Thyroid gland (tissue), 4 donors: ENCODE measurements around the gene SLC49A4. TPM values are rescaled to one million over a fixed set of nuclear protein-coding genes. Genes with fewer than 3 reads are reported as not detected.

Experiments used
- DNase-seq, 2 donors: peaks; one replicate each; pipeline ENCODE4 v3.0.0-alpha.2; 2019
- H3K27ac ChIP-seq, 3 donors: fragments of 200-600 bp; sonication (generic); 1 replicate in 2 of 3; 2 replicates in 1 of 3; pipeline ENCODE4 v1.5.1; 2016 to 2019; ENCODE audit warnings: mild to moderate bottlenecking in 1 of 3, moderate library complexity in 1 of 3
- H3K27me3 ChIP-seq: fragments of 200-600 bp; sonication (generic); one replicate; pipeline ENCODE4 v1.5.1; 2019
- H3K36me3 ChIP-seq, 2 donors: fragments of 200-600 bp; sonication (generic); one replicate each; pipeline ENCODE4 v1.5.1; 2016 to 2019
- H3K4me1 ChIP-seq, 2 donors: fragments of 200-600 bp; sonication (generic); one replicate each; pipeline ENCODE4 v1.5.1; 2017 to 2019
- H3K4me3 ChIP-seq, 3 donors: fragments of 200-600 bp; sonication (generic); replicated peaks in 1 of 3; 1 replicate in 2 of 3; 2 replicates in 1 of 3; pipeline ENCODE4 v1.5.1; 2016; ENCODE audit warnings: mild to moderate bottlenecking in 1 of 3
- H3K9me3 ChIP-seq: fragments of 200-600 bp; sonication (generic); one replicate; pipeline ENCODE4 v1.5.1; 2017
- POLR2A ChIP-seq, 2 donors: fragments of 450-650 bp; IDR thresholded peaks; one replicate each; pipeline ENCODE4 v1.6.1; 2017; ENCODE audit warnings: antibody characterized with exemption in 2 of 2, mild to moderate bottlenecking in 2 of 2, moderate library complexity in 1 of 2
- WGBS, 2 donors: methylation state at CpG; one replicate each; pipeline ENCODE4 v1.1.5; 2017; 5-methylcytosine and 5-hydroxymethylcytosine counted together
- intact Hi-C: fragments of 100-400 bp; cut with DNase I; formaldehyde crosslinking; loops from one replicate; pipeline ENCODE4 v1.15.1; 2023
- total RNA-seq, 4 donors: library from RNA; depleted of rRNA; stranded (reverse); fragments of >200 nt; gene quantifications; one replicate each; pipeline ENCODE4 v1.2.3, GENCODE V29; 2016
- TF ChIP-seq, protein P1 (sequence below), 6 experiments: fragments of 200-600 bp in 3 of 6; fragments of 450-650 bp in 3 of 6; sonication (generic) in 3 of 6; IDR thresholded peaks; one replicate each; pipeline ENCODE4 v1.5.1; 2016 to 2019; ENCODE audit warnings: antibody characterized with exemption in 6 of 6, mild to moderate bottlenecking in 2 of 6, inconsistent platforms in 1 of 6, moderate library complexity in 1 of 6

SLC49A4 gene
- total RNA-seq, 4 donors from 2014 or later = 22.6 to 32.5 (median 28.2) TPM

DNA sequence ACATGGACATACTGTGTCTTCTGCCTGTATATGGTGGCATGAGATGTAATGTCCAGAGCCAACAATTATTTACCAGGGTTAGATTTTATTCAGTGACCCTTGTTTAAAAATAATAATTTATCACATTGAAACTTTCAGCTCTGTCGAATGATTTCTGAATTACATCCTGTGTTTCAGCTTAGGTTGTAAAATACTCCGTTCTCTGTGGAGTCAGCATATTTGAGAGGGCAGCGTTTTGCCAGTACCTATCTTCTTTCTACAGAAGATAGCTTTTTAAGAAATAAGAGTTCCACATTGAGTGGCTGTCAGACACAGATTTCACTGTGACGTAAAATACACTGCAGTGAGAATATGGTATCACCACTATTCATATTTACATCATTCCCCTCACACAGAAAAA, 85.3 kb downstream of the SLC49A4 start:
- no peaks in the 10 kb centered on the region for H3K27me3 ChIP-seq
- intact Hi-C loops = no loop called here
- H3K9me3 ChIP-seq = no peaks in the 10 kb centered on the region
- H3K4me3 ChIP-seq = no peak overlapping the region
- TF ChIP-seq, protein P1, sequence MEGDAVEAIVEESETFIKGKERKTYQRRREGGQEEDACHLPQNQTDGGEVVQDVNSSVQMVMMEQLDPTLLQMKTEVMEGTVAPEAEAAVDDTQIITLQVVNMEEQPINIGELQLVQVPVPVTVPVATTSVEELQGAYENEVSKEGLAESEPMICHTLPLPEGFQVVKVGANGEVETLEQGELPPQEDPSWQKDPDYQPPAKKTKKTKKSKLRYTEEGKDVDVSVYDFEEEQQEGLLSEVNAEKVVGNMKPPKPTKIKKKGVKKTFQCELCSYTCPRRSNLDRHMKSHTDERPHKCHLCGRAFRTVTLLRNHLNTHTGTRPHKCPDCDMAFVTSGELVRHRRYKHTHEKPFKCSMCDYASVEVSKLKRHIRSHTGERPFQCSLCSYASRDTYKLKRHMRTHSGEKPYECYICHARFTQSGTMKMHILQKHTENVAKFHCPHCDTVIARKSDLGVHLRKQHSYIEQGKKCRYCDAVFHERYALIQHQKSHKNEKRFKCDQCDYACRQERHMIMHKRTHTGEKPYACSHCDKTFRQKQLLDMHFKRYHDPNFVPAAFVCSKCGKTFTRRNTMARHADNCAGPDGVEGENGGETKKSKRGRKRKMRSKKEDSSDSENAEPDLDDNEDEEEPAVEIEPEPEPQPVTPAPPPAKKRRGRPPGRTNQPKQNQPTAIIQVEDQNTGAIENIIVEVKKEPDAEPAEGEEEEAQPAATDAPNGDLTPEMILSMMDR (IDR thresholded peaks at IDR 0.05) = no peak
- no peak for TF ChIP-seq POLR2A (IDR thresholded peaks at IDR 0.05)
- H3K36me3 ChIP-seq = no peaks in the 10 kb centered on the region
- no peak for DNase-seq
- 89 to 92% methylated on average over 4 of the region's 4 CpGs for WGBS, 2 donors
- no peak overlapping the region for H3K27ac ChIP-seq
- peaks cover 0 to 11% of the 10 kb centered on the region in 2 donors for H3K4me1 ChIP-seq

DNA sequence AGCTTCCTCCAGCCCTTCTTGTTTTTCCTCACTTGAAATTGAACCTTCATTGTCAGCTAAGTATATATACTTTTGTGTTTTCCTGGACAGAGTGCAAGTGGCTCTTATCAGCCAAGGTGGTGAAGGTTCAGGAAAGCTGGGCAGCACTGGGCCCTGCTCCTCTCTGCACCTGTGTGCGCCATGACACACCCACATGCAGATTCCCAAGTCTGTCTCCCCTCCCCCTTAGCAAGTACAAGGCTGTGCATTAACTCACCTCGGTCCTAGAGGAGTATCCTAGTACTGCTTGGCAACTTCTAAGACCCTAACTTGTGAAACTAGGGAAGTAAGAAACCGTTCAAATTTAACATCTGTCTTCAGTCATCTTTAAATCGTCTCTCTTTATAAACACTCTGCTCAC, 85.8 kb downstream of the SLC49A4 start:
- Histone ChIP-seq H3K9me3 (no peaks in the 10 kb centered on the region), H3K36me3 (no peaks in the 10 kb centered on the region), H3K4me3 (no peak overlapping the region), H3K27me3 (no peaks in the 10 kb centered on the region), H3K27ac (no peak overlapping the region), H3K4me1 (peaks cover 0 to 10% of the 10 kb centered on the region in 2 donors)
- WGBS, 2 donors = 65 to 72% methylated on average over 4 of the region's 4 CpGs
- TF ChIP-seq, protein P1 (IDR thresholded peaks at IDR 0.05) = no peak
- no peak for TF ChIP-seq POLR2A (IDR thresholded peaks at IDR 0.05)
- intact Hi-C loops = no loop called here
- DNase-seq = no peak

DNA sequence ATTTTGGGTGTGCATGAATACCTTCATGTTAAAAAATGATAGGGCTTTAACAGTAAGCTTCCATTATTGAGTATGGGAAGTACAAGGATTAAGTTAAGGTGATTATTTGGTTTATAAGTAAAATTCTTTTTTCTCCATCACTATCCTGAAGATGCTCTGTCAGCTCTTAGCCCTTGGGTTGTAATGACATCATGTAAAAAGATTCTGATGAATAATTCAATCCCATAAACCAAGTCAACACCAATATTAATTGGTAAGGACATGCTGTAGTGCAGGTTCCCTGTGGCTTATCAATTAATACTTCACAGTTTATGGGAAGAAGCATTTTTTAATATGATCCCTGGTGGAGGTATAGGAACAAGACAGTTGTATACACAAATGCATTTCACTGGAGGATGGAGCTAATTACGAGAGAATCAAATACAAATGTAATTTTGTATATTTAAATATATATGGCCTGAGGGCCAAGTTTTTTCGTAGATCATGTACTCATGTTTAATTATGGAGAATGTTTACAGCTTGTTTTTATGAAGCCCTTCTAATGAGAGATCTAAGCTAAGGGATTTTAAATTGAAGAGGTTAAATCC, 87.6 kb downstream of the SLC49A4 start:
- no peaks in the 10 kb centered on the region for H3K36me3 ChIP-seq
- no peaks in the 10 kb centered on the region for H3K27me3 ChIP-seq
- intact Hi-C loops = no loop called here
- TF ChIP-seq POLR2A (IDR thresholded peaks at IDR 0.05) = no peak
- TF ChIP-seq, protein P1 (IDR thresholded peaks at IDR 0.05) = no peak
- H3K27ac ChIP-seq = no peak overlapping the region
- no peak for DNase-seq
- 96 to 99% methylated on average over 2 of the region's 2 CpGs for WGBS, 2 donors
- no peaks in the 10 kb centered on the region for H3K9me3 ChIP-seq
- H3K4me1 ChIP-seq = no peaks in the 10 kb centered on the region
- H3K4me3 ChIP-seq = no peak overlapping the region

DNA sequence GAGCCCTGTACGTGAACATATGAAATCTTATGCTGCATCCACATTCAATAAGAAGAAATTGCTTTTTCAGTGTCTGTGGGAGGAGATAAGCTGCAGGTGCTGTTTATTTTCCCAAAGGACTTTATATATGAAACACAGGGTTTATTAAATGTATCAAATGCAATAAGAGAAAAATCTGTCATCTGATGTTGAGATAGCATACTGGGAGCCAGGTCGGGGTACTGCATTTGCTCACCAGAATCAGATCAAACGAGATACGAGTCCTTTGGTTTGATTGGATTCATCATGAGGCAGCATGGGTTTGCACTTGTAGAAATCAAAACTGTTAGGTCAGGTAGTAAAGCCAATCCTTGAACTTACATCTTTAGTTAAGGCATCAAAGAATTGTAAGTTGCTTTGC, 91.4 kb downstream of the SLC49A4 start:
- H3K27me3 ChIP-seq = no peaks in the 10 kb centered on the region
- DNase-seq = no peak
- no peaks in the 10 kb centered on the region for H3K9me3 ChIP-seq
- H3K4me1 ChIP-seq = no peaks in the 10 kb centered on the region
- TF ChIP-seq, protein P1 (IDR thresholded peaks at IDR 0.05) = no peak
- TF ChIP-seq POLR2A (IDR thresholded peaks at IDR 0.05) = no peak
- WGBS, 2 donors = 91 to 95% methylated on average over 4 of the region's 4 CpGs
- H3K27ac ChIP-seq = no peak overlapping the region
- intact Hi-C loops = no loop called here
- H3K36me3 ChIP-seq = no peaks in the 10 kb centered on the region
- H3K4me3 ChIP-seq = no peak overlapping the region

DNA sequence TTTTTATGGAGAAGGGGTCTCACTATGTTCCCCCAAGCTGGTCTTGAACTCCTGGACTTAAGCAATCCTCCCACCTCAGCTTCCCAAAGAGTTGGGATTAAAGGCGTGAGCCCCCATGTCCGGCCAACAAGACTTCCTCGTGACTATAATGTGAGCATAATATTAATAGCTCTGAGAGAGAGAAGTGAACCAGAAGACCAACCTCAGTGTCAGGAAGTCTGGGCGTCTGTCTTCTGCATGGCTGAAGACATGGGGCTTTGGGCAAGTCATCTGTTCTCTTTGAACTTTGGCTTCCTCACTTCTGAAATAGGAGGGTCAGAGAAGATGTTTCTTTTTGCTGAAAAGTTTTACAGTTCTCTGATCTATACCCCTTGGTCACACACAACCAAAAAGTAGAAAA, 92.1 kb downstream of the SLC49A4 start:
- intact Hi-C loops = no loop called here
- Histone ChIP-seq H3K4me3 (no peak overlapping the region), H3K4me1 (no peaks in the 10 kb centered on the region), H3K36me3 (no peaks in the 10 kb centered on the region), H3K9me3 (no peaks in the 10 kb centered on the region), H3K27ac (no peak overlapping the region), H3K27me3 (no peaks in the 10 kb centered on the region)
- WGBS, 2 donors = 90 to 97% methylated on average over 4 of the region's 4 CpGs
- TF ChIP-seq, protein P1 (IDR thresholded peaks at IDR 0.05) = no peak
- no peak for TF ChIP-seq POLR2A (IDR thresholded peaks at IDR 0.05)
- DNase-seq = no peak
